ENCODE measurements around the gene CEACAM20.
"Not testable (repeated sequence)": the region's sequence is repeated elsewhere in the genome, so short reads cannot be mapped to it uniquely, and the experiment has no call there.

The CEACAM20 gene

GRCh38 chr19:44566984-44567383, 37.5 kb upstream of the CEACAM20 start:
- Histone ChIP-seq H3K36me3 (ENCODE audit: insufficient read depth, low read length) (no peaks in the 10 kb centered on the region), H2AFZ (ENCODE audit: low read depth, low read length) (no peak overlapping the region), H3K27ac (ENCODE audit: low read length) (no peak overlapping the region), H3K4me1 (ENCODE audit: insufficient read depth, low read length) (no peaks in the 10 kb centered on the region), H4K20me1 (ENCODE audit: insufficient read depth, low read length) (no peaks in the 10 kb centered on the region), H3K4me2 (ENCODE audit: insufficient read depth, low read length) (no peak overlapping the region), H3K9me3 (ENCODE audit: insufficient read depth, low read length, severe bottlenecking) (no peaks in the 10 kb centered on the region), H3K79me2 (ENCODE audit: insufficient read depth, low read length) (no peaks in the 10 kb centered on the region), H3K9ac (ENCODE audit: low read depth, low read length) (no peak overlapping the region), H3K4me3 (ENCODE audit: low read depth in 1 of 2, low read length in 2 of 2) (no peak overlapping the region), H3K27me3 (ENCODE audit: insufficient read depth, low read length, poor library complexity) (peaks cover 3% of the 10 kb centered on the region)
- DNase-seq (no peak), ATAC-seq (ENCODE audit: insufficient read depth, low read depth) (no peak)
- TF ChIP-seq EZH2 (IDR thresholded peaks at IDR 0.05; ENCODE audit: borderline replicate concordance, low read depth, low read length, severe bottlenecking) = no peak
- TF ChIP-seq, protein P1, sequence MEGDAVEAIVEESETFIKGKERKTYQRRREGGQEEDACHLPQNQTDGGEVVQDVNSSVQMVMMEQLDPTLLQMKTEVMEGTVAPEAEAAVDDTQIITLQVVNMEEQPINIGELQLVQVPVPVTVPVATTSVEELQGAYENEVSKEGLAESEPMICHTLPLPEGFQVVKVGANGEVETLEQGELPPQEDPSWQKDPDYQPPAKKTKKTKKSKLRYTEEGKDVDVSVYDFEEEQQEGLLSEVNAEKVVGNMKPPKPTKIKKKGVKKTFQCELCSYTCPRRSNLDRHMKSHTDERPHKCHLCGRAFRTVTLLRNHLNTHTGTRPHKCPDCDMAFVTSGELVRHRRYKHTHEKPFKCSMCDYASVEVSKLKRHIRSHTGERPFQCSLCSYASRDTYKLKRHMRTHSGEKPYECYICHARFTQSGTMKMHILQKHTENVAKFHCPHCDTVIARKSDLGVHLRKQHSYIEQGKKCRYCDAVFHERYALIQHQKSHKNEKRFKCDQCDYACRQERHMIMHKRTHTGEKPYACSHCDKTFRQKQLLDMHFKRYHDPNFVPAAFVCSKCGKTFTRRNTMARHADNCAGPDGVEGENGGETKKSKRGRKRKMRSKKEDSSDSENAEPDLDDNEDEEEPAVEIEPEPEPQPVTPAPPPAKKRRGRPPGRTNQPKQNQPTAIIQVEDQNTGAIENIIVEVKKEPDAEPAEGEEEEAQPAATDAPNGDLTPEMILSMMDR (IDR thresholded peaks at IDR 0.05; ENCODE audit: borderline replicate concordance, extremely low read depth, low read length, poor library complexity, severe bottlenecking) = no peak

DNA sequence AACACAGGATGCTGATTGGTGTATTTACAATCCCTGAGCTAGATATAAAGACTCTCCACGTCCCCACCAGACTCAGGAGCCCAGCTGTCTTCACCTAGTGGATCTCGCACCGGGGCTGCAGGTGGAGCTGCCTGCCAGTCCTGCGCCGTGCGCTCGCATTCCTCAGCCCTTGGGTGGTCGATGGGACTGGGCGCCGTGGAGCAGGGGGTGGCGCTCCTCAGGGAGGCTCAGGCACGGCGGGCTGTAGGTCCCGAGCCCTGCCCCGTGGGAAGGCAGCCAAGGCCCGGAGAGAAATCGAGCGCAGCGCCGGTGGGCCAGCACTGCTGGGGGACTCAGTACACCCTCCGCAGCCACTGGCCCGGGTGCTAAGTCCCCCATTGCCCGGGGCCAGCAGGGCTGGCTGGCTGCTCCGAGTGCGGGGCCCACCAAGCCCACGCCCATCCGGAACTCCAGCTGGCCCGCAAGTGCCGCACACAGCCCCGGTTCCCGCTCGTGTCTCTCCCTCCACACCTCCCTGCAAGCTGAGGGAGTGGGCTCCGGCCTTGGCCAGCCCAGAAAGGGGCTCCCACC, 33.7 kb upstream of the CEACAM20 start:
- H3K4me2 ChIP-seq (ENCODE audit: insufficient read depth, low read length); H3K79me2 ChIP-seq (ENCODE audit: insufficient read depth, low read length); H3K9me3 ChIP-seq (ENCODE audit: insufficient read depth, low read length, severe bottlenecking); H3K4me3 ChIP-seq (ENCODE audit: low read depth in 1 of 2, low read length in 2 of 2); DNase-seq; H4K20me1 ChIP-seq (ENCODE audit: insufficient read depth, low read length); H3K27me3 ChIP-seq (ENCODE audit: insufficient read depth, low read length, poor library complexity); ATAC-seq (ENCODE audit: insufficient read depth, low read depth); H2AFZ ChIP-seq (ENCODE audit: low read depth, low read length); H3K9ac ChIP-seq (ENCODE audit: low read depth, low read length); H3K4me1 ChIP-seq (ENCODE audit: insufficient read depth, low read length); H3K36me3 ChIP-seq (ENCODE audit: insufficient read depth, low read length); H3K27ac ChIP-seq (ENCODE audit: low read length): not testable (repeated sequence)

- DNase-seq = no peak
- Histone ChIP-seq H3K36me3 (ENCODE audit: insufficient read depth, low read length) (no peaks in the 10 kb centered on the region), H4K20me1 (ENCODE audit: insufficient read depth, low read length) (no peaks in the 10 kb centered on the region), H3K4me3 (ENCODE audit: low read depth in 1 of 2, low read length in 2 of 2) (no peak overlapping the region), H3K4me1 (ENCODE audit: insufficient read depth, low read length) (no peaks in the 10 kb centered on the region), H3K9ac (ENCODE audit: low read depth, low read length) (no peak overlapping the region), H3K27ac (ENCODE audit: low read length) (no peak overlapping the region), H3K4me2 (ENCODE audit: insufficient read depth, low read length) (no peak overlapping the region), H3K9me3 (ENCODE audit: insufficient read depth, low read length, severe bottlenecking) (no peaks in the 10 kb centered on the region), H2AFZ (ENCODE audit: low read depth, low read length) (no peak overlapping the region), H3K27me3 (ENCODE audit: insufficient read depth, low read length, poor library complexity) (no peaks in the 10 kb centered on the region), H3K79me2 (ENCODE audit: insufficient read depth, low read length) (no peaks in the 10 kb centered on the region)
- no peak for TF ChIP-seq EZH2 (IDR thresholded peaks at IDR 0.05; ENCODE audit: borderline replicate concordance, low read depth, low read length, severe bottlenecking)
- TF ChIP-seq, protein P1 (IDR thresholded peaks at IDR 0.05; ENCODE audit: borderline replicate concordance, extremely low read depth, low read length, poor library complexity, severe bottlenecking) = no peak
- ATAC-seq (ENCODE audit: insufficient read depth, low read depth) = no peak
Measured at GRCh38 chr19:44557933-44558332, 28.5 kb upstream of the CEACAM20 start.

- H3K27me3 ChIP-seq (ENCODE audit: insufficient read depth, low read length, poor library complexity) = no peaks in the 10 kb centered on the region
- DNase-seq = no peak
- TF ChIP-seq EZH2 (IDR thresholded peaks at IDR 0.05; ENCODE audit: borderline replicate concordance, low read depth, low read length, severe bottlenecking) = no peak
- TF ChIP-seq, protein P1 (IDR thresholded peaks at IDR 0.05; ENCODE audit: borderline replicate concordance, extremely low read depth, low read length, poor library complexity, severe bottlenecking) = no peak
- no peak for ATAC-seq (ENCODE audit: insufficient read depth, low read depth)
- H3K9me3 ChIP-seq (ENCODE audit: insufficient read depth, low read length, severe bottlenecking) = no peaks in the 10 kb centered on the region
- no peaks in the 10 kb centered on the region for H3K4me1 ChIP-seq (ENCODE audit: insufficient read depth, low read length)
- H4K20me1 ChIP-seq (ENCODE audit: insufficient read depth, low read length) = no peaks in the 10 kb centered on the region
- no peak overlapping the region for H3K4me2 ChIP-seq (ENCODE audit: insufficient read depth, low read length)
- H3K79me2 ChIP-seq (ENCODE audit: insufficient read depth, low read length) = no peaks in the 10 kb centered on the region
- H3K4me3 ChIP-seq (ENCODE audit: low read depth in 1 of 2, low read length in 2 of 2) = no peak overlapping the region
- H3K27ac ChIP-seq (ENCODE audit: low read length) = no peak overlapping the region
- H3K36me3 ChIP-seq (ENCODE audit: insufficient read depth, low read length) = no peaks in the 10 kb centered on the region
- H3K9ac ChIP-seq (ENCODE audit: low read depth, low read length) = no peak overlapping the region
- H2AFZ ChIP-seq (ENCODE audit: low read depth, low read length) = no peak overlapping the region
Measured at GRCh38 chr19:44554641-44555246, 25.3 kb upstream of the CEACAM20 start.

Measured in DND-41 (cell line).